ENCODE results near the gene MYL6.

Gene MYL6

GRCh38 chr12:56129206-56129941, 28.8 kb upstream of the MYL6 start:
- peak; percentile 58 for DNase-seq (ENCODE audit: low spot score)

GRCh38 chr12:56129942-56130495, 28.1 kb upstream of the MYL6 start:
- DNase-seq (ENCODE audit: low spot score): no peak

- no peak for DNase-seq (ENCODE audit: low spot score)
These were observed 27.3 kb upstream of the MYL6 start for GRCh38 chr12:56130876-56131275.

GRCh38 chr12:56134897-56135296, 23.3 kb upstream of the MYL6 start:
- DNase-seq (ENCODE audit: low spot score): no peak

GRCh38 chr12:56137853-56138571, 20.1 kb upstream of the MYL6 start:
- no peak for DNase-seq (ENCODE audit: low spot score)

- DNase-seq (ENCODE audit: low spot score): no peak
These were observed 16.0 kb upstream of the MYL6 start for GRCh38 chr12:56141946-56142784.

- DNase-seq (ENCODE audit: low spot score): no peak
These were observed 14.9 kb upstream of the MYL6 start for GRCh38 chr12:56143217-56143616.

GRCh38 chr12:56143870-56144269, 14.3 kb upstream of the MYL6 start:
- no peak for DNase-seq (ENCODE audit: low spot score)

GRCh38 chr12:56145217-56145616, 12.9 kb upstream of the MYL6 start:
- DNase-seq (ENCODE audit: low spot score): no peak

- no peak for DNase-seq (ENCODE audit: low spot score)
These were observed 11.4 kb upstream of the MYL6 start for GRCh38 chr12:56146492-56147460.

- DNase-seq (ENCODE audit: low spot score): no peak
These were observed 7.6 kb upstream of the MYL6 start for GRCh38 chr12:56150563-56150962.

GRCh38 chr12:56151672-56152131, 6.5 kb upstream of the MYL6 start:
- DNase-seq (ENCODE audit: low spot score): no peak

- peak; percentile 95 for DNase-seq (ENCODE audit: low spot score)
These were observed 5.9 kb upstream of the MYL6 start, which contains the start of gene MYL6B for GRCh38 chr12:56152132-56152755. TSS of gene MYL6B (plus strand) at chr12:56152587. CDS start at chr12:56153919, 1,332 bp downstream.

- no peak for DNase-seq (ENCODE audit: low spot score)
These were observed 5.1 kb upstream of the MYL6 start for GRCh38 chr12:56152756-56153677.

- no peak for DNase-seq (ENCODE audit: low spot score)
These were observed 4.5 kb upstream of the MYL6 start for GRCh38 chr12:56153678-56154065.

- DNase-seq (ENCODE audit: low spot score): no peak
These were observed 3.9 kb upstream of the MYL6 start for GRCh38 chr12:56154246-56154771.

- DNase-seq (ENCODE audit: low spot score): no peak
These were observed 3.3 kb upstream of the MYL6 start for GRCh38 chr12:56154818-56155217.

- no peak for DNase-seq (ENCODE audit: low spot score)
These were observed 2.8 kb upstream of the MYL6 start for GRCh38 chr12:56155256-56155845.

Measured in AG08395 (cell line).